ENCODE results near the gene GLRX3. TPM values are rescaled to one million over a fixed set of nuclear protein-coding genes. Genes with fewer than 3 reads are reported as not detected.

GLRX3 gene
- total and polyA plus RNA-seq, 10 of the 15 experiments (the other 5 are each of a cell fraction or from before 2014, with no cell fraction given): 94.7 to 209 (median 131) TPM

- TF ChIP-seq RAD51 (IDR thresholded peaks at IDR 0.05) (peak; percentile 66; the same call in 1 of the 2 replicates), ATF7 (IDR thresholded peaks at IDR 0.05; ENCODE audit: low read depth) (0 out of 2 replicates have a peak, but pooled peaks have one; percentile 21), SUPT20H (IDR thresholded peaks at IDR 0.05; ENCODE audit: borderline replicate concordance, control insufficient read depth, low read depth, low read length) (no peak), NR2C2 (IDR thresholded peaks at IDR 0.05; ENCODE audit: borderline replicate concordance, control insufficient read depth, insufficient read length, low read depth) (peak; percentile 75), BHLHE40 (IDR thresholded peaks at IDR 0.05; ENCODE audit: borderline replicate concordance in 1 of 2, low read depth in 2 of 2, low read length in 1 of 2) (peak; percentile 33 to 74; a peak in 2 of 4 replicates), JUNB (IDR thresholded peaks at IDR 0.05) (no peak), MTA2 (IDR thresholded peaks at IDR 0.05; ENCODE audit: low read depth) (no peak), KLF5 (IDR thresholded peaks at IDR 0.05; ENCODE audit: partially characterized antibody) (peak; percentile 74), CBX3 (IDR thresholded peaks at IDR 0.05; ENCODE audit: borderline replicate concordance, low read depth) (no peak), KAT2A (conservative IDR thresholded peaks at IDR 0.05; ENCODE audit: control insufficient read depth, low read depth, low read length) (no peak), MEF2B (IDR thresholded peaks at IDR 0.05; ENCODE audit: partially characterized antibody, poor library complexity, severe bottlenecking) (peak; percentile 50), FOXK2 (IDR thresholded peaks at IDR 0.05) (peak; percentile 70), NR2F1 (conservative IDR thresholded peaks at IDR 0.05) (peak; percentile 93), YBX1 (IDR thresholded peaks at IDR 0.05) (no peak), ATF2 (IDR thresholded peaks at IDR 0.05; ENCODE audit: low read length) (no peak), NFIC (IDR thresholded peaks at IDR 0.05; ENCODE audit: low read depth, low read length) (no peak), POLR2AphosphoS5 (IDR thresholded peaks at IDR 0.05; ENCODE audit: low read length) (peak; percentile 82), ESRRA (IDR thresholded peaks at IDR 0.05; ENCODE audit: low read length) (0 out of 2 replicates have a peak, but pooled peaks have one; percentile 13), ZNF384 (IDR thresholded peaks at IDR 0.05; ENCODE audit: borderline replicate concordance, low read depth, low read length) (no peak), HDAC2 (IDR thresholded peaks at IDR 0.05) (no peak), SIX5 (IDR thresholded peaks at IDR 0.05; ENCODE audit: low read depth, low read length, severe bottlenecking) (no peak), PRDM15 (CRISPR knock-in tag; IDR thresholded peaks at IDR 0.05) (no peak), IRF4 (IDR thresholded peaks at IDR 0.05; ENCODE audit: low read depth, low read length) (no peak), KDM1A (IDR thresholded peaks at IDR 0.05; ENCODE audit: borderline replicate concordance) (no peak), MYC (IDR thresholded peaks at IDR 0.05; ENCODE audit: insufficient read depth, insufficient read length, insufficient replicate concordance, low read length, severe bottlenecking) (peak; percentile 54), EZH2 (IDR thresholded peaks at IDR 0.05; ENCODE audit: borderline replicate concordance, control insufficient read depth, low read depth, low read length) (no peak), SUZ12 (IDR thresholded peaks at IDR 0.05; ENCODE audit: unreplicated experiment) (no peak)
Measured at GRCh38 chr10:130110246-130111112, 25.7 kb upstream of the GLRX3 start, which contains the start of gene C10orf143 (continued).
